ENCODE measurements around the gene ARL5A.
"Not testable (repeated sequence)": the region's sequence is repeated elsewhere in the genome, so short reads cannot be mapped to it uniquely, and the experiment has no call there.

ARL5A gene, protein sequence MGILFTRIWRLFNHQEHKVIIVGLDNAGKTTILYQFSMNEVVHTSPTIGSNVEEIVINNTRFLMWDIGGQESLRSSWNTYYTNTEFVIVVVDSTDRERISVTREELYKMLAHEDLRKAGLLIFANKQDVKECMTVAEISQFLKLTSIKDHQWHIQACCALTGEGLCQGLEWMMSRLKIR

DNA sequence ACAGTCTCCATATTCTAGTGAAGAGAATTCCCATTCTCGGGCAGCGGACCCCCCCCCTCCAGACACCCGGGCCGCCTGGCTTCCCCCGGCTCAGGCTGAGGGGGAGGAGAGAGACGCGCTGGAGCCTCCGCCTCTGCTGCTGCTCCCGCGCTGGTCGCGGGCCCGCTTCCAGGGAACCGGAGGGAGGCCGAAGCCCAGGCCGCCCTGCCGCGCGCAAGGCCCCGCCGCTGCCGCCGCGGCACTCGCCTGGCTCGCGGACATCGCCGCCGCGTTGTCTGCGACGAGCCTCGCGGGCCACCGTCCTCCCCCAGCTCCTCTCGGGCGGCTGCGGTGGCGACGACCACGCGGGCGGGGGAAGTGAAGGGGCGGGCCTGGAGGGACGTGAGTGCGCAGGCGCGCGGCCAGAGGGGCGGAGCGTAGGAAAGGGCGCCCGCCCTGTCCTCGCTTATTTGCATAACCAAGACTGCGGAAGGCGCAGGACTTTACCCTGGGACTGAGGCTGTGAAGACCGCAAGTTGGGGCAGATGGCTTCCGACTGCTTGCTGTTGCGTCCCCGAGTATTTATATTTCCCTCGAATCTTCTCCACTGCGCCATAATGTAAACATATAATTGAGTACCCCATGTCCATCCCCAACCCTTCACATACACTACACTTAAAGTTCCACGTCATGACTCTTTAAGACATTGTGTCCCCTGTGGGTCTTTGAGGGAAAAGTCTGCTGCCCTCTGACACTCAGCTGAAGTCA lies at the start of gene ARL5A:
Gene ARL5A, minus strand, starts transcription at position 279 of the 747 bp plus-strand sequence. Its CDS starts 245 bp downstream, at position 34.
- Histone ChIP-seq H3K27me3 (ENCODE audit: insufficient read depth, low read length) (no peaks in the 10 kb centered on the region), H3K9ac (ENCODE audit: low read depth, low read length) (peak within 1 kb of the TSS; percentile 80), H3K9me3 (ENCODE audit: insufficient read depth, low read depth, low read length) (no peaks in the 10 kb centered on the region), H3K27ac (ENCODE audit: low read length) (no peak within 1 kb of the TSS), H3K36me3 (ENCODE audit: insufficient read depth, low read depth, low read length) (no peaks in the 10 kb centered on the region), H3K4me1 (ENCODE audit: insufficient read depth, low read length) (peaks cover 27% of the 10 kb centered on the region), H3K4me3 (ENCODE audit: low read length) (peak within 1 kb of the TSS; percentile 85)

DNA sequence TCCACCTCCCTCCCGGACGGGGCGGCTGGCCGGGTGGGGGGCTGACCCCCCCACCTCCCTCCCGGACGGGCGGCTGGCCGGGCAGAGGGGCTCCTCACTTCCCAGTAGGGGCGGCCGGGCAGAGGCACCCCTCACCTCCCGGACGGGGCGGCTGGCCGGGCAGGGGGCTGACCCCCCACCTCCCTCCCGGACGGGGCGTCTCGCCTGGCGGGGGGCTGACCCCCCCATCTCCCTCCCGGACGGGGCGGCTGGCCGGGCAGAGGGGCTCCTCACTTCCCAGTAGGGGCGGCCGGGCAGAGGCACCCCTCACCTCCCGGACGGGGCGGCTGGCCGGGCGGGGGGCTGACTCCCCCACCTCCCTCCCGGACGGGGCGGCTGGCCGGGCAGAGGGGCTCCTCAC lies 47.4 kb upstream of the ARL5A start:
- H3K4me1 ChIP-seq (ENCODE audit: insufficient read depth, low read length); H3K9ac ChIP-seq (ENCODE audit: low read depth, low read length); H3K9me3 ChIP-seq (ENCODE audit: insufficient read depth, low read depth, low read length); H3K4me3 ChIP-seq (ENCODE audit: low read length); H3K27me3 ChIP-seq (ENCODE audit: insufficient read depth, low read length); H3K27ac ChIP-seq (ENCODE audit: low read length); H3K36me3 ChIP-seq (ENCODE audit: insufficient read depth, low read depth, low read length): not testable (repeated sequence)

DNA sequence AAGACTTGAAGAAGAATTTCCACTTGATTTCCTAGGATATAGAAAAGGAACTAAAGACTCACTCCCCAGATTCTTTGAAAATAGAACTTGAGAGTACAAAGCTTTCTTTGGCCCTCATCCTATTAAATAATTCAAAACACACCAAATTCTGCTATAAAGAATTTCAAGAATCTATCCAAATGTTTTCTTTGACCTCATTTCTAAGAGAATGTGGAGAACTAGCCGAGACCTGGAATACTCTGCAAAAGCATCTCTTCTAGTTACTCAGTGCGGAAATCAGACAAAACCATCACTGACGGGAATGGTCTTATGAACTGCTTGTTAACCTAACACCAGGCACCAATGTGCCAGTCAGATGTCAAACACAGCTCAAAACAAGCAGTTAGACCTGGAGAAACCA lies 44.2 kb upstream of the ARL5A start:
- Histone ChIP-seq H3K4me1 (ENCODE audit: insufficient read depth, low read length) (peaks cover 8% of the 10 kb centered on the region), H3K9ac (ENCODE audit: low read depth, low read length) (no peak overlapping the region), H3K27ac (ENCODE audit: low read length) (no peak overlapping the region)

DNA sequence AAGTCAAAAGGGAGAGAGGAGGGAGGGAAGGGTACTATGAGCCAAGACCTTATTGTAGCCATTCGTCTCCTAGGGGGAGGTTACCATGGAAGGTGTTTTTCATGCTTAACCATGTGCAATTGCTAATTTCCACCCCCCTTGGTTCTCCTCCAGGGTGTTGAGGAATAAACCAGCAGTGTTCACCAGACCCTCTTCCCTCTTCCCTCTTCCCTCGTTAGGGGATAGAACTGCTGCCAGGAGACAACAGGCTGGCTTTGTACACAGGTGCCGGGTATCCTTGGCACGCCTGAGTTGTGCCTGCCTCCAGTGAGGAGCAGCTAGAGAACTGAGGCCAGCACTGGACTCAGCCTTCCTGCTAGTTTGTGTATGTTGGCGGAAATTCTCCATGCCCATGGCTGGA lies 41.1 kb upstream of the ARL5A start:
- no peaks in the 10 kb centered on the region for H3K36me3 ChIP-seq (ENCODE audit: insufficient read depth, low read depth, low read length)
- H3K9me3 ChIP-seq (ENCODE audit: insufficient read depth, low read depth, low read length), result no peaks in the 10 kb centered on the region
- H3K27me3 ChIP-seq (ENCODE audit: insufficient read depth, low read length), result no peaks in the 10 kb centered on the region
- H3K9ac ChIP-seq (ENCODE audit: low read depth, low read length), result no peak overlapping the region
- peaks cover 8% of the 10 kb centered on the region for H3K4me1 ChIP-seq (ENCODE audit: insufficient read depth, low read length)
- H3K27ac ChIP-seq (ENCODE audit: low read length), result no peak overlapping the region
- no peak overlapping the region for H3K4me3 ChIP-seq (ENCODE audit: low read length)

More for the DNA sequence above, 44.2 kb upstream of the ARL5A start:
- Histone ChIP-seq H3K9me3 (ENCODE audit: insufficient read depth, low read depth, low read length) (no peaks in the 10 kb centered on the region; the same call in 1 of the 2 replicates), H3K27me3 (ENCODE audit: insufficient read depth, low read length) (no peaks in the 10 kb centered on the region), H3K36me3 (ENCODE audit: insufficient read depth, low read depth, low read length) (no peaks in the 10 kb centered on the region), H3K4me3 (ENCODE audit: low read length) (no peak overlapping the region)

DNA sequence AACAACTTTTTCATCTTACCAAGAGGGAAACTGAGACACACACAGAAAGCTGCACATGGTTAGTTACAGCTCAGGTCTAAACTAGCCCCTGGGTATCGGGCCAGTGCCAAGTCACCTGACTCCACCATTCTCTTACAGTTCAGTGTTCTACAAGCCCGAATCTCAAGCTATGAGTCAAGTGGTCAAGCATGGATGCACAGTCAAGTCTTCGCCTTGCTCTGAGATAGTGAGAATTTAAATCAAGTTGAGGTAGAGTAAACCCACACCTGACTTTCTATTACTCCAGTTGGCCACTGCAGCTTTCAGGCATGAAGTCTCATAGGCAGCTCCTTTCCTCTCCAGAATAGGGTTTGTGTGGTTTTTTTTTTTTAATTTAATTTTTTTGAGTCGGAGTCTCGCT lies 34.5 kb upstream of the ARL5A start:
- Histone ChIP-seq H3K4me1 (ENCODE audit: insufficient read depth, low read length) (no peaks in the 10 kb centered on the region), H3K9me3 (ENCODE audit: insufficient read depth, low read depth, low read length) (no peaks in the 10 kb centered on the region), H3K4me3 (ENCODE audit: low read length) (no peak overlapping the region), H3K9ac (ENCODE audit: low read depth, low read length) (no peak overlapping the region), H3K27ac (ENCODE audit: low read length) (no peak overlapping the region), H3K27me3 (ENCODE audit: insufficient read depth, low read length) (no peaks in the 10 kb centered on the region), H3K36me3 (ENCODE audit: insufficient read depth, low read depth, low read length) (no peaks in the 10 kb centered on the region)

DNA sequence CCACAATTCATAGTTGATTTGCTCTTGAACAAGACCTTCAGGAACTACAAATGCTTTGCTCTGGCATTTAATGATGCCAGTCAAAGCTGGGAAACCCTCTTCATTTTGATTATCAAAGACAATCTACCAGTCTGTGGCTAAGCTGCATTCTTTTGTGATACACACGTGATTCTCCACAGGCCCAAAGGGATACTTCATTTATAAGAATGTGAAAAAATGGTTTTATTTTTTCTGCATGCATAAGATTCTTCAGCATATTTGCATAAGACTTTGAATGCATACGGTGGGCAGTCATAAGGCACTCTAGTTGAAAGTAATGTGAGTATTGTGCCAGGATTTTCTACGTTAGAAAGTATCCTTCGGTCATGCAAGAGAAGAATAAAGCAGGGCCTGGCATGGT lies 33.0 kb upstream of the ARL5A start:
- H3K4me3 ChIP-seq (ENCODE audit: low read length), result no peak overlapping the region
- no peak overlapping the region for H3K27ac ChIP-seq (ENCODE audit: low read length)
- no peaks in the 10 kb centered on the region for H3K9me3 ChIP-seq (ENCODE audit: insufficient read depth, low read depth, low read length)
- no peak overlapping the region for H3K9ac ChIP-seq (ENCODE audit: low read depth, low read length)
- no peaks in the 10 kb centered on the region for H3K36me3 ChIP-seq (ENCODE audit: insufficient read depth, low read depth, low read length)
- no peaks in the 10 kb centered on the region for H3K27me3 ChIP-seq (ENCODE audit: insufficient read depth, low read length)
- no peaks in the 10 kb centered on the region for H3K4me1 ChIP-seq (ENCODE audit: insufficient read depth, low read length)

DNA sequence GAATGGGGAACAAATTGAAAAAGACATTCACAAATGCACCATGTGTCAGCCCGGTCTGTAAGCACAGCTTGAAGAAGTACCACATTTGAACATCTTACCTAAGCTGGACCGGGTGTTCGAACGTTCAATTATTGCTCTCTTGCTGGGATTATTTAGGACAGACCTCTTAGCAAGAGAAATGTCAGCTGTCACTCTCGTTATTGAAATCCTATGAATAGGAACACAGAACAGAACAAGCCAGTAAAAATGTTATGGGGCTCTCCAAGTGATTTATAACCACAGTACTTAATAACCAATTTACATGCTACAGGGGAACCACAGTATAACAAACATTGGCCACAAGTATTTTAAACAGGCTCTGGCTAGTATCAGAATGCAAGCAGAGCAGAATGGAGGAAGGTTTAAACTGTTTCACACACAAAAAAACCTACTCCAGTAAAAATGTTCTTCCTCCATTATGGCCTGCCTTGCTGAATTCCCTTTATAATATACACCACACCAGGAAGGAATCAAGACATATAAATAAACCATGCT lies 32.5 kb upstream of the ARL5A start:
- no peaks in the 10 kb centered on the region for H3K4me1 ChIP-seq (ENCODE audit: insufficient read depth, low read length)
- H3K27me3 ChIP-seq (ENCODE audit: insufficient read depth, low read length), result no peaks in the 10 kb centered on the region
- H3K9me3 ChIP-seq (ENCODE audit: insufficient read depth, low read depth, low read length), result no peaks in the 10 kb centered on the region
- no peak overlapping the region for H3K4me3 ChIP-seq (ENCODE audit: low read length)
- no peaks in the 10 kb centered on the region for H3K36me3 ChIP-seq (ENCODE audit: insufficient read depth, low read depth, low read length)
- H3K27ac ChIP-seq (ENCODE audit: low read length), result no peak overlapping the region
- H3K9ac ChIP-seq (ENCODE audit: low read depth, low read length), result no peak overlapping the region

DNA sequence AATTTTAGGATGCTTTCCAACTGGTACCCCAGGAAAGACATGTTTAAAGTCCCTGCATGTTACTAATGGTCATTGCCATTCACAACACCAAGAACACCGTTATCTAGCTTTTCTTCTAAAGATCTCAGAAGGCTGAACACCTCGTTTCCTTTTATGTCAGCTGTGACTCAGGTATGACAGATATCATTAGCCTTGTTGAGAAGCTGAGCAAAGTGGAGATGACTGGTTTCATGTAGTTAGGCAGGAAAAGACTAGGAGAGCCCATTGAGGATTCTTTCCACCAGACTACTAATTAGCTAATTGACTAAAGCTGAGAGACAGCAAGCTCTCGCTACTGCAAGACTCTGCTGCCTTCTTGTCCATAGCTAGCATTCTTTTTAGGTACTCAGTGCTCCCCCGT lies 32.0 kb upstream of the ARL5A start:
- Histone ChIP-seq H3K27ac (ENCODE audit: low read length) (no peak overlapping the region), H3K4me1 (ENCODE audit: insufficient read depth, low read length) (no peaks in the 10 kb centered on the region), H3K4me3 (ENCODE audit: low read length) (no peak overlapping the region), H3K9me3 (ENCODE audit: insufficient read depth, low read depth, low read length) (no peaks in the 10 kb centered on the region), H3K27me3 (ENCODE audit: insufficient read depth, low read length) (no peaks in the 10 kb centered on the region), H3K36me3 (ENCODE audit: insufficient read depth, low read depth, low read length) (no peaks in the 10 kb centered on the region), H3K9ac (ENCODE audit: low read depth, low read length) (no peak overlapping the region)

DNA sequence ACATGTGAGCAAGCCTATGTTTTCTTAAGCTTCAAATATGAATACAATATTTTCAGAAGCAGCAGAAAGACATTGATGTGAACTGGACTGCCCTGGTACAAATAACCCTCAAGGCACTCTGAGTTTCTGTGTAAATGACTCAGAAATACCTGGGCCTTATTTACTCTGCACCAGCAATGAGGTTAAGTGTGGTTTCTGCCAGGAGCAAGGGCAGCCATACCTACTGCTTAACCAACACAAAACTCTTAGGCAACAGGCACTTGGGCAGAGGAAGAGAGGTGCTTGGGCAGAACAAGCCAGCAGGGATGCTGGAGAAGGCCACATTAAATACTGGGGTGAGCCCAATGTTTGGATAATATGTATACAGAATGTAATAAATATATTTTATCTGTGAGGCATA lies 29.4 kb upstream of the ARL5A start:
- Histone ChIP-seq H3K4me3 (ENCODE audit: low read length) (no peak overlapping the region), H3K27me3 (ENCODE audit: insufficient read depth, low read length) (no peaks in the 10 kb centered on the region), H3K36me3 (ENCODE audit: insufficient read depth, low read depth, low read length) (no peaks in the 10 kb centered on the region), H3K9me3 (ENCODE audit: insufficient read depth, low read depth, low read length) (no peaks in the 10 kb centered on the region), H3K27ac (ENCODE audit: low read length) (no peak overlapping the region), H3K4me1 (ENCODE audit: insufficient read depth, low read length) (no peaks in the 10 kb centered on the region), H3K9ac (ENCODE audit: low read depth, low read length) (no peak overlapping the region)

DNA sequence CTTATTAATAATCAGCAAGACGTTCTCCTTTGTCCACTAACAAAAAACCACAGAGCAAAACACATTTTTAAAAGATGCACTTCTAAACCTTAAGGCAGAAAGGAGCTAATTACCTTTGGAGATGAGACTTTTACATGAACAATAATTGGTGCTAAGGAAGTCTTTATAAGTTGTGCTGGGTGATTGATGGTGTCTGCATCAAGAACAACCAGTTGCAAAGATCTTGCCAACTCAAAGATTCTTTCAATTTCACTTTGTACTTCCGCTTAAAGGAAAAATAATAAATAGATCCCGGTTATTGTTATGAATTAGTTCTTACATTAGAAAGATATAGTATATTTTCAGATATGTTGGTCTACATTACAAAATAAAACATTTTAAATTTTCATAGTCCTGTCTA lies 26.9 kb upstream of the ARL5A start:
- Histone ChIP-seq H3K36me3 (ENCODE audit: insufficient read depth, low read depth, low read length) (no peaks in the 10 kb centered on the region), H3K9me3 (ENCODE audit: insufficient read depth, low read depth, low read length) (no peaks in the 10 kb centered on the region), H3K27me3 (ENCODE audit: insufficient read depth, low read length) (no peaks in the 10 kb centered on the region), H3K9ac (ENCODE audit: low read depth, low read length) (no peak overlapping the region), H3K27ac (ENCODE audit: low read length) (no peak overlapping the region), H3K4me3 (ENCODE audit: low read length) (no peak overlapping the region), H3K4me1 (ENCODE audit: insufficient read depth, low read length) (no peaks in the 10 kb centered on the region)

DNA sequence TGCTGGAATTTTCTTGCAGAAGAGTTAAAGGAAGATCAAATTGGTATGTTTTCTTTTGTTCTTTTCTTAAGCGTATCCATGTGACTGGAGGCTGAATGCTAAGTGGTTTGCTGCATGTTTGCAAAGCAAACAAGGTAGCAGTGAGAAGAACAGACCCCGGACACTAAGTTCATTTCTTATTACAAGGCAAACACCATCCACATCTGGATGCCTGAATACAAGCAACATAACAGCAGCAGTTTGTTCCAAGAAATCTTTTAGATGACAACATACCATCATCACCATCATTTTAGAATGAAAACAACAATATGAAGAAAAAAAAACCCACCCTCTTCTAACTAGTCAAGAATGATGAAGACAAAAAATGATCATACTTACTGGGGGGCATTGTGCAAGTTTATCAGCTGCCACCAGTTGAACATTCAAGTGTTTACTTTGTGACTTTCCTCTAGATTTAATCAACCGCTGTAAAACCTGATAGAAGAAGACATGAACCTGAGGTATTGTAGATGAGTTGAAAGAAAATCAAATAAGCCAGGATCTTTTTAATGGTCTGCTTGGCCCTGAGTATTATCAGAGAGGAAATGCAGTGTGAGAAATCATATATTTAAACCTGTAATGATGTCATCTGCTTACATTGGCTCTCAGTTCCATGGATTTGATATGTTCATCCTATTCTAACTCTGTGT lies 25.0 kb upstream of the ARL5A start:
- H3K27ac ChIP-seq (ENCODE audit: low read length), result no peak overlapping the region
- H3K27me3 ChIP-seq (ENCODE audit: insufficient read depth, low read length), result no peaks in the 10 kb centered on the region
- no peaks in the 10 kb centered on the region for H3K9me3 ChIP-seq (ENCODE audit: insufficient read depth, low read depth, low read length)
- no peaks in the 10 kb centered on the region for H3K4me1 ChIP-seq (ENCODE audit: insufficient read depth, low read length)
- H3K4me3 ChIP-seq (ENCODE audit: low read length), result no peak overlapping the region
- no peaks in the 10 kb centered on the region for H3K36me3 ChIP-seq (ENCODE audit: insufficient read depth, low read depth, low read length)
- H3K9ac ChIP-seq (ENCODE audit: low read depth, low read length), result no peak overlapping the region
